ENCODE measurements around the gene KCNS1. TPM values are rescaled to one million over a fixed set of nuclear protein-coding genes. Genes with fewer than 3 reads are reported as not detected.

KCNS1 gene
- total RNA-seq, 1 experiment from 2014 or later, result not detected

DNA sequence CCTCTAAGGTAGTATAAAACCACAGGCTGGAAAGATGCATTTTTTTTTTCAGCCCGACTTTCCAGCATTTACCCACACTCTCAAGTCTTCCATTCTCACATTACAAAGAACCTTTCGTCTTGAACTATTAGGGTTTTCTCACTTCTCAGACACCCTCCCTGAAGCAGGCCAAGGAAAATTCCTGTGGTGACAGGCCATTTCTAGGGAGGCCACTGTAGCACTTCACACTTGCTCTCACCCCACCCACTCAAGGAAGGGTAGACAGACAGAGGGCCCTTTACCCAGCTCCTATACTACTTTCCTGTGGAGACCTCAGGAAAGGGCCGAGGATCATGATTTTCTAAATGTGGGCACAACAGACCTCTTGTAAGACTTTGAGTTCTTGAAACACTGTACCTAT, 27.7 kb downstream of the KCNS1 start (continued):
- TF ChIP-seq ZNF274 (IDR thresholded peaks at IDR 0.05; ENCODE audit: low read depth, low read length) (no peak), CEBPB (IDR thresholded peaks at IDR 0.05; ENCODE audit: low read depth) (no peak), EZH2phosphoT487 (IDR thresholded peaks at IDR 0.05; ENCODE audit: borderline replicate concordance) (no peak), FOSL1 (IDR thresholded peaks at IDR 0.05; ENCODE audit: low read depth) (no peak), RAD21 (IDR thresholded peaks at IDR 0.05; ENCODE audit: low read depth) (no peak)
- TF ChIP-seq, protein P1, sequence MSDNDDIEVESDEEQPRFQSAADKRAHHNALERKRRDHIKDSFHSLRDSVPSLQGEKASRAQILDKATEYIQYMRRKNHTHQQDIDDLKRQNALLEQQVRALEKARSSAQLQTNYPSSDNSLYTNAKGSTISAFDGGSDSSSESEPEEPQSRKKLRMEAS (IDR thresholded peaks at IDR 0.05), result no peak
- TF ChIP-seq, protein P2, sequence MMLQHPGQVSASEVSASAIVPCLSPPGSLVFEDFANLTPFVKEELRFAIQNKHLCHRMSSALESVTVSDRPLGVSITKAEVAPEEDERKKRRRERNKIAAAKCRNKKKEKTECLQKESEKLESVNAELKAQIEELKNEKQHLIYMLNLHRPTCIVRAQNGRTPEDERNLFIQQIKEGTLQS (IDR thresholded peaks at IDR 0.05), result no peak

- peaks cover 8 to 10% of the 10 kb centered on the region in 2 experiments; a peak in 3 of 4 replicates for H3K4me1 ChIP-seq (ENCODE audit: control insufficient read depth in 1 of 2, insufficient read depth in 2 of 2, low read length in 2 of 2)
- H3K9ac ChIP-seq (ENCODE audit: low read length), result no peak overlapping the region
- ChIA-PET POLR2A (no interaction called here), RAD21 (ENCODE audit: low non-redundant PET in 1 of 2, low total read pairs in 2 of 2, uncharacterized antibody in 2 of 2, unreplicated experiment in 2 of 2) (no interaction called here), CTCF (interaction anchor here (0.8 to 1.2 kb wide), 2 partner anchors 23 to 28 kb away, joined by 5 to 6 read pairs; no protein-coding TSS in a partner anchor)
- no peaks in the 10 kb centered on the region; the same call in 1 of the 2 replicates for H3K79me2 ChIP-seq (ENCODE audit: insufficient read depth, low read length)
- H4K20me1 ChIP-seq (ENCODE audit: insufficient read depth), result peaks cover 4% of the 10 kb centered on the region; the same call in 1 of the 2 replicates
- no peak overlapping the region for H3K4me3 ChIP-seq (replicated peaks in 1 of 2; ENCODE audit: low read depth in 1 of 2, low read length in 2 of 2)
- H3K9me3 ChIP-seq (ENCODE audit: control insufficient read depth in 1 of 2, insufficient read depth in 1 of 2, low read depth in 1 of 2, low read length in 2 of 2), result no peaks in the 10 kb centered on the region
- H2AFZ ChIP-seq (ENCODE audit: low read depth, low read length, poor library complexity, severe bottlenecking), result no peak overlapping the region
- no peak overlapping the region for H3K27ac ChIP-seq (ENCODE audit: low read depth, low read length)
- intact Hi-C loops (cut with micrococcal nuclease), result no loop called here
- no peaks in the 10 kb centered on the region for H3K9me2 ChIP-seq (ENCODE audit: insufficient read depth)
- no peak overlapping the region for H3K4me2 ChIP-seq (ENCODE audit: low read length)
- TF ChIP-seq RAD21 (IDR thresholded peaks at IDR 0.05; ENCODE audit: low read depth) (no peak), JUND (IDR thresholded peaks at IDR 0.05) (no peak), SP1 (IDR thresholded peaks at IDR 0.05; ENCODE audit: low read depth) (no peak), SRF (IDR thresholded peaks at IDR 0.05; ENCODE audit: low read depth) (no peak)
- ATAC-seq, result no peak
- peaks cover 0 to 8% of the 10 kb centered on the region in 2 experiments; a peak in 3 of 4 replicates for H3K36me3 ChIP-seq (ENCODE audit: control insufficient read depth in 1 of 2, insufficient read depth in 2 of 2, low read length in 2 of 2)
- DNase-seq (ENCODE audit: low read depth, low spot score), result no peak
- no peaks in the 10 kb centered on the region for H3K27me3 ChIP-seq (ENCODE audit: insufficient read depth, low read length)
- no TSS peak for BruUV-seq (replicated peaks)
Observed at GRCh38 chr20:45072066-45072465, 28.9 kb downstream of the KCNS1 start.

Measured in HCT116 (cell line).